ENCODE measurements around the gene THOC7.

The THOC7 gene

GRCh38 chr3:63832395-63832794 lies 31.2 kb downstream of the THOC7 start:
- DNase-seq = no peak

- no peak for DNase-seq
Observed at GRCh38 chr3:63830526-63830925, 33.1 kb downstream of the THOC7 start.

- DNase-seq = no peak
Observed at GRCh38 chr3:63824309-63824708, 39.3 kb downstream of the THOC7 start.

GRCh38 chr3:63819151-63819398 lies 44.5 kb downstream of the THOC7 start, which contains the start of gene C3orf49:
Gene C3orf49, plus strand, starts transcription at chr3:63819299. Its CDS starts 173 bp downstream, at chr3:63819472.
- no peak for DNase-seq

- peak; percentile 26 for DNase-seq
Observed at GRCh38 chr3:63818282-63819150, 45.1 kb downstream of the THOC7 start.

GRCh38 chr3:63817225-63817624 lies 46.4 kb downstream of the THOC7 start:
- DNase-seq = no peak

GRCh38 chr3:63814237-63814636 lies 49.4 kb downstream of the THOC7 start:
- no peak for DNase-seq

- DNase-seq = no peak
Observed at GRCh38 chr3:63809607-63810006, 54.0 kb downstream of the THOC7 start.

- DNase-seq = no peak
Observed at GRCh38 chr3:63808633-63809032, 55.0 kb downstream of the THOC7 start.

GRCh38 chr3:63807961-63808565 lies 55.5 kb downstream of the THOC7 start:
- DNase-seq = no peak

GRCh38 chr3:63803911-63804310 lies 59.7 kb downstream of the THOC7 start:
- no peak for DNase-seq

- DNase-seq = no peak
Observed at GRCh38 chr3:63800097-63800496, 63.5 kb downstream of the THOC7 start.

- DNase-seq = no peak
Observed at GRCh38 chr3:63798949-63799348, 64.7 kb downstream of the THOC7 start.

GRCh38 chr3:63798544-63798943 lies 65.1 kb downstream of the THOC7 start:
- DNase-seq = no peak

- DNase-seq = no peak
Observed at GRCh38 chr3:63795438-63795837, 68.2 kb downstream of the THOC7 start.

- DNase-seq = no peak
Observed at GRCh38 chr3:63791974-63792373, 71.6 kb downstream of the THOC7 start.

Data from NCI-H2171 (cell line).